VCaP (cell line): ENCODE results near the gene NT5C1A.

Experiments
- H3K27ac ChIP-seq: fragments of 450-650 bp; 2 replicates; pipeline ENCODE4 v1.5.1; 2017
- TF ChIP-seq, protein P1 (sequence below): fragments of 450-650 bp; conservative IDR thresholded peaks from 2 replicates; pipeline ENCODE4 v1.5.1; 2017; ENCODE audit warnings: mild to moderate bottlenecking, moderate library complexity

NT5C1A gene

DNA sequence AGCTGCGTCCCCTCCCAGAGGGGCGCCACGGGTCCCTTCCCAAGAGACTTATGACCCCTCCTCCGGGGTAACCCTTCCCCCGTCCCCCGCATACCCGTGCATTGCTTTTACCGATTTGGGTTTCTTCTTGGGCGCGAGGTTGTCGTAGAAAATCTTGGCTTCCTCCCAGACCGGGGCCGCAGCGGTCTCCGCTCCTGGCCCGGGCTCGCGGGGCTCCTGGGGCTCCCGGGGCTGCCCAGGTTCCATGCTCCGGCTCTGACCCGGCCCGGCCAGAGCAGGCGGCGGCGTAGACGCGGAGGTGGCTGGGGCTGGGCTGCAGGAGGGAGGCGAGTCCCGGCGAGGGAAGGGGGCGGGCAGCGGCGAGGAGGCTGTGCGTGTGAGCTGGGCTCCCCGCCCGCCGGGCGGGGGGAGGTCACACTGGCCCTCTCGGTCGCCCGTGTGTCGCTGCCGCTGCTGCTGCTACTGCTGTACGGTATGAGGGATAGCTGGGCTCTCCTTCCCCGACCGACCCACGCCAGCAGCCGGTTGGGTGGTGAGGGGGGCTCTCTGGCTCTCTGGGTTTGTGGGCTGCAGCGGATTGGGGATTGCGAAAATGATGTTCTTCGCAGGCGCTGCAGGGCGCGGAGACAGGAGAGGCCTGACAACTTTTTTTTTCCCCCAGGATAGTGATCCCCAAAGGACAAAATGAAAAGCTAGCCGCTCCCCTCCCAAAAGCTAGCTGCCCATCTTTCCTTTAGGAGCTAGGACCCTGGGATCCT, at the start of gene NT5C1A:
Gene NT5C1A (minus strand): TSS at position 315 of the 758 bp plus-strand sequence. CDS start 69 bp downstream, at position 246.
- H3K27ac ChIP-seq, result peak within 1 kb of the TSS; percentile 42; the same call in 1 of the 2 replicates
- TF ChIP-seq, protein P1, sequence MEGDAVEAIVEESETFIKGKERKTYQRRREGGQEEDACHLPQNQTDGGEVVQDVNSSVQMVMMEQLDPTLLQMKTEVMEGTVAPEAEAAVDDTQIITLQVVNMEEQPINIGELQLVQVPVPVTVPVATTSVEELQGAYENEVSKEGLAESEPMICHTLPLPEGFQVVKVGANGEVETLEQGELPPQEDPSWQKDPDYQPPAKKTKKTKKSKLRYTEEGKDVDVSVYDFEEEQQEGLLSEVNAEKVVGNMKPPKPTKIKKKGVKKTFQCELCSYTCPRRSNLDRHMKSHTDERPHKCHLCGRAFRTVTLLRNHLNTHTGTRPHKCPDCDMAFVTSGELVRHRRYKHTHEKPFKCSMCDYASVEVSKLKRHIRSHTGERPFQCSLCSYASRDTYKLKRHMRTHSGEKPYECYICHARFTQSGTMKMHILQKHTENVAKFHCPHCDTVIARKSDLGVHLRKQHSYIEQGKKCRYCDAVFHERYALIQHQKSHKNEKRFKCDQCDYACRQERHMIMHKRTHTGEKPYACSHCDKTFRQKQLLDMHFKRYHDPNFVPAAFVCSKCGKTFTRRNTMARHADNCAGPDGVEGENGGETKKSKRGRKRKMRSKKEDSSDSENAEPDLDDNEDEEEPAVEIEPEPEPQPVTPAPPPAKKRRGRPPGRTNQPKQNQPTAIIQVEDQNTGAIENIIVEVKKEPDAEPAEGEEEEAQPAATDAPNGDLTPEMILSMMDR, result no peak

DNA sequence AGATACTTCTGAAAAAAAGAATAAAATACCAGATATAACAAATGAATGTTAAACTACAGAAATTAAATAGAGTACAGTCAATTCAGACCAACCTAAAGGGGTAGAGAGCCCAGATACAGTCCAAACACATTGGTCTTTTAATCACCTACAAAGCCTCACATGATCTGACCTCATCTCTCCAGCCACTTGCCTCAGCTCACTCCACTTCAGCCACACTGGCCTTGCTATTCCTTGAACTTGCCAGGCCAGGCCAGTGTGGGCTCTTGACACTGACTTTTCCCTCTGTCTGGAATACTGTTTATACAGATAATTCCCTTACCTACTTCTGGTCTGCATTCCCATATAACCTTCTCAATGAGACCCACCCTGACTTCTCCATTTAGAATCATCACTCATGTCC, 49.8 kb upstream of the NT5C1A start:
- no peak overlapping the region for H3K27ac ChIP-seq
- TF ChIP-seq, protein P1, result no peak

DNA sequence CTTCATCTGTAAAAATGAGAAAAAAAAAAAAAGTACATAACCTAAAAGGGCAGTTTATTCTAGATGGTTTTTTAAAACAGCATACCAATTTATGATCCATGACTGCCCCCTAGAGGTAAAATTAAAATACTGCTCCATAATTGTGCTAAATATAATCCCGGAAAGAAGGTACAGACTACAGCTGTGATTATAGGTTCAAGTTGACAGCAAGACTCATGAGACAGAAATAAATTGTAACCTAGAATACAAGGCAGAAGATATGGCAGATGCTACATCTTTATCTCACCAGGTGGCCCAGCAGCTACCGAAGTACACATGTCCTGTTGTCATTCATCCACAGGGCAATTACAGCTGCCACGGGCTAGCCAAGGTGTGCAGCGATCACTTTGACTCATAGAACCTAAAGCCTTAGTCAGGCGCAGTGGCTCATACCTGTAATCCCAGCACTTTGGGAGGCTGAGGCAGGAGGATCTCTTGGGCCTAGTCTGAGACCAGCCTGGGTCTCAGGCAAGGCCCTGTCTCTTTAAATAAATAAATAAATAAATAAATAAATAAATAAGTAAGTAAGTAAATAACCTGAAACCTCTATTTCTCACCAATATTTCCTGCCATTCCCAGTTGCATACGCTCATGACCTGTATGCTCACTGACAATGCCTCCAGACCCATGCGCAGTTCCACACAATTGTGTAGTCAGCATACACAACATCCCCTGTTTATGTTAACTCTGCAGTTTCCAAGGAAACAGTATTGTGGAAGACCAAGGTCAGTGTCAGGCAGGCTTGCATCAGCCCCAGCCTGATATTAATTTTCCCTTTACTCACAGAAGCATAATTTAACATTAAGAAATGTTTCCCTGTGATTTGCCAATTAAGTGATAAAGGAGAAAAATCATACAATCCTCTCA, 48.4 kb upstream of the NT5C1A start:
- TF ChIP-seq, protein P1, result peak; percentile 76

DNA sequence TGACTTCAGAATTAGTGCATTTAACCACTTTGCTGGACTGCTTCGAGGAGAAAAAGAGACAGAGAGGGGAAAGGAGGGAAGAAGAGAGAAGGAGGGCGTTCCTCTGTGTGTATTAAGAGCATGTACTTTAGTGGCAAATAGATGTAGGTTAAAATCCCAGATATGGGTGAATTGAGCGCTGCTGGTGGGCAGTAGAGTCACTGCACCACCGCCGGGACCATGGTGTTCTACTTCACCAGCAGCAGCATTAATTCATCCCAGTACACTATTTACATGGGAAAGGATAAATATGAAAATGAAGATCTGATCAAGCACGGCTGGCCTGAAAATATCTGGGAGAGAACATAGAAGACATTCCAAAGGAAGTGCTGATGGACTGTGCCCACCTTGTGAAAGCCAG, 45.9 kb upstream of the NT5C1A start:
- H3K27ac ChIP-seq, result no peak overlapping the region
- TF ChIP-seq, protein P1, result no peak

More for the DNA sequence above, 48.4 kb upstream of the NT5C1A start:
- H3K27ac ChIP-seq, result no peak overlapping the region

DNA sequence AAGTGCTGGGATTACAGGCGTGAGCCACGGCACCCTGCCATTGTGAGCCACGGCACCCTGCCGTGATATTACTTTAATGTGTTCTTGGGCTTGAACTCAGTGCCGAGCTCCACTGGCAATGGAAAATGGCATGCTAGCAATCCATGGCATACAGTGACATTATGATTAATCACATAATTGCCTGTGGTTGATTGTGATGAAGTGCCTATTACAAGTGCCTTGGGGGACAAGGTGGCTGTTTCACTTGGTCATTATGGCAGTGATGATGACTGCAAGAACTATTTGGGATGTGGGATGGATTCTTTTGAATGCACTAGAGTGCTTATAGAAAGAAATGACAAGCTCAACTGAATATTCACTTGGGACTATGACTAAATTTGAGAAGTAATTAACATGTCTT, 41.6 kb upstream of the NT5C1A start:
- no peak overlapping the region for H3K27ac ChIP-seq
- TF ChIP-seq, protein P1, result no peak

DNA sequence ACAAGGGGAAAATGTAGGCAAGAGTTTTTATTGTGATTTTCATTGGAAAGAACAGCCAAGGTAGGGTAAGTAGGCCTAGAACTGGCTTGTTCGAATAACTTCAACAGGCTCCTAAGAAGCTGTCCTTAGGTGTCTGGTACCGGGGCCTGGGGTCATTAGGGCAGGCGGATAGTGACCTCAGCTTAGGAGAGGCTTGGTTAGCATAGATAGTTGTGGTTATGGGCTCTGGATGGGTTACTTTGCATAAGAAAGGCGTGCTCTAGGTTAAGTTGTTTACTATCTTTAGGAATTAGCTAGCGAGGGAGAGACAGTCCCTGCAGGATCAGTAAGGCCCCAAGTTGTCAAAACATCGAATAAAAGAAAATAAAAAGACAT, 40.0 kb upstream of the NT5C1A start:
- TF ChIP-seq, protein P1, result no peak
- H3K27ac ChIP-seq, result no peak overlapping the region

DNA sequence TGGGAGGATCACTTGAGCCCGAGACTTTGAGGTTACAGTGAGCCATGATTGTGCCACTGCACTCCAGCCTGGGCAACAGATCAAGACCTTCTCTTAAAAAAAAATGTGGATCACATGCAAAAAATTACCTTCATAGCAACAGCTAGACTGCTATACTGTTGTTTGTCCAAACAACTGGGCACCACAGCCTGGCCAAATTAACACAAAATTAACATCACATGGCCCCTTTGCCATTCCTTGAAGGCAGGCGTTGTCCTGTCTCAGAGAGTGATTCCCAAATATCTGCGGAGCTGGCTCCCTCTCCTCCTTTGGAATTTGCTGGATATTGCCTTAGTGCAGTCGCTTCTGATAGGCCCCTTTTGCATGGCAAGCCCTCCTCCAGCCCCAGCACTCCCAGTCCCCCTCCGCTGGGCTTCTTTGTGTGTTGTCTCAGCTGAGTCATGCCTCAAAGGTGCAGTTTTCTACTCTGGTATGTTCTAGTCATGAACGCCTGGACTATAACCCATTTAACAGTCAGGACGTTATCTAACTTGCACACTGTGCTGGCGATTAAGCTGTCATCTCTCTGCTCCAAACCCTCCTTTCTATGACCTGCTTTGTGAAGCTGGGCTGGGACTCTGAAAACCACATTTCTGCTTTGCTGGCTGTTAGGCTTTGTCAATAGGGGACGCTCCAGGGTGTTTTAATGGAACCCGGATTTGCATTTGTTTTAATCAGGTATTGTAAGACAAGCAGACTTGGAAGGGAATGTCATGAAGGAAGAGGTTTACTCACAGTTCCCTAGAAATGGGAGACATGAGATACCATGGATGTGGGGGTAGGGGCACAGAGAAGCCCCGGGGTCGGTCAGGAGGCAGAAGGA, 39.4 kb upstream of the NT5C1A start:
- TF ChIP-seq, protein P1, result no peak
- H3K27ac ChIP-seq, result no peak overlapping the region
